Mammary epithelial cell (primary cell): Measurements from ENCODE around the gene SLC16A13.

ENCODE experiments used
- EZH2 ChIP-seq: IDR thresholded peaks from 2 replicates; pipeline ENCODE4 v1.6.1; 2012; ENCODE audit warnings: low read length, inconsistent platforms, borderline replicate concordance
- TF ChIP-seq, protein P1 (sequence below), 2 donors: IDR thresholded peaks in 1 of 2; conservative IDR thresholded peaks in 1 of 2; 2 replicates each; pipeline ENCODE4 v1.5.1; 2011 to 2012; ENCODE audit warnings: inconsistent platforms in 2 of 2, low read length in 2 of 2, mild to moderate bottlenecking in 2 of 2, control low read depth in 1 of 2, low read depth in 1 of 2; ENCODE audit not compliant: insufficient read depth in 1 of 2; ENCODE audit errors: extremely low read depth in 1 of 2

DNA sequence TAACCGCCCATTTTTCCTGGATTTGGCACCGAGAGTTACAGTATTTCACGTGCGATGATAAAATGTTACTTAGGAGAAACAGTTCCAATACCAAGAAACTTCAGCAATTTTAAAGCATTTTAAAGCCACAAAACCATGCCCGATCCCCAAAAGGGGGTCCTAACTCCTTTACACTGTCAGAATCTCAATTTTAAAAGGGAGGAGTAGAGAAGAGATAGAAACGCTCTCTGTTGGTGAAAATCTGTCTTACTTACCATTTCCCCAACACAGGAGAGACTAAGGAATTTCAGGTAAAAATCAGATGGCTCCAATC is 23.9 kb upstream of the SLC16A13 start:
- TF ChIP-seq, protein P1, sequence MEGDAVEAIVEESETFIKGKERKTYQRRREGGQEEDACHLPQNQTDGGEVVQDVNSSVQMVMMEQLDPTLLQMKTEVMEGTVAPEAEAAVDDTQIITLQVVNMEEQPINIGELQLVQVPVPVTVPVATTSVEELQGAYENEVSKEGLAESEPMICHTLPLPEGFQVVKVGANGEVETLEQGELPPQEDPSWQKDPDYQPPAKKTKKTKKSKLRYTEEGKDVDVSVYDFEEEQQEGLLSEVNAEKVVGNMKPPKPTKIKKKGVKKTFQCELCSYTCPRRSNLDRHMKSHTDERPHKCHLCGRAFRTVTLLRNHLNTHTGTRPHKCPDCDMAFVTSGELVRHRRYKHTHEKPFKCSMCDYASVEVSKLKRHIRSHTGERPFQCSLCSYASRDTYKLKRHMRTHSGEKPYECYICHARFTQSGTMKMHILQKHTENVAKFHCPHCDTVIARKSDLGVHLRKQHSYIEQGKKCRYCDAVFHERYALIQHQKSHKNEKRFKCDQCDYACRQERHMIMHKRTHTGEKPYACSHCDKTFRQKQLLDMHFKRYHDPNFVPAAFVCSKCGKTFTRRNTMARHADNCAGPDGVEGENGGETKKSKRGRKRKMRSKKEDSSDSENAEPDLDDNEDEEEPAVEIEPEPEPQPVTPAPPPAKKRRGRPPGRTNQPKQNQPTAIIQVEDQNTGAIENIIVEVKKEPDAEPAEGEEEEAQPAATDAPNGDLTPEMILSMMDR (conservative IDR thresholded peaks at IDR 0.05 in 1 of 2, IDR thresholded peaks at IDR 0.05 in 1 of 2; ENCODE audit: extremely low read depth in 1 of 2, insufficient read depth in 1 of 2, low read depth in 1 of 2, low read length in 2 of 2): no peak
- no peak for TF ChIP-seq EZH2
